Myocyte (in vitro differentiated cells): ENCODE results near the gene GNA14. TPM values are rescaled to one million over a fixed set of nuclear protein-coding genes. Genes with fewer than 3 reads are reported as not detected.
"Not testable (repeated sequence)": the region's sequence is repeated elsewhere in the genome, so short reads cannot be mapped to it uniquely, and the experiment has no call there.

Experiments
- DNase-seq: peaks from one replicate; pipeline ENCODE4 v3.0.0-alpha.2; 2012; ENCODE audit warnings: low read depth
- total RNA-seq: library from RNA; depleted of rRNA; stranded (reverse); fragments of >200 nt; gene quantifications from 2 replicates; pipeline ENCODE4 v1.2.3, GENCODE V29; 2014

GNA14 gene
- total RNA-seq, 1 donor from 2014 or later, result 0.21 TPM

DNA sequence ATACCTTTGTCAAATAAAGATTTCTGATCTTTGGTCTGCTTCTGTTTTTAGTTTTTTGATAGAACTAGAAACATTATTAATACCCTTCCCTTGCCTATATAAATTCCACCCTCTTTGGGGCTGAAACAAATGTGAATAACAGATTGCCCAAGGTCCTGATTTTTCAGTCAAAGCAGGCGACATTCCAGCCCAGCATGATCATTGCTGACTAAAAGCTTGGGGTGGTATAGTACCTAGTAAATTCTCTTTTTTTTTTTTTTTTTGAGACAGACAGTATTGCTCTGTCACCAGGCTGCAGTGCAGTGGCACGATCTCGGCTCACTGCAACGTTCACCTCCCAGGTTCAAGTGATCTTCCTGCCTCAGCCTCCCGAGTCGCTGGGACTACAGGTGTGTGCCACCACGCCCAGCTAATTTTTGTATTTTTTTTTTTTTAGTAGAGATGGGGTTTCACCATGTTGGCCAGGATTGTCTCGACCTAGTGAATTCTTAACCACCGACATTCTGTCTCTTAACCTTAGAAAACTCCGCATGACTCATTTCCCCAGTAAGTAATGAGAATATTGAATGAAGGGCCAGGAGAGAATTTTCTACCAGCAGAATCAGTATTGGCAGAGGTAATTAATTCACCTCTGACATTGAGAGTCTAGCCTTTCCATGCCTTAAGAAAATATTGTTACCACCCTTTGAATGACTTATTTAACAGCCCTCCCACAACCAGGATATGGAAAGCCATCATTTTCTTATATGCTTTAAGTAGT lies 226.4 kb downstream of the GNA14 start:
- no peak for DNase-seq

DNA sequence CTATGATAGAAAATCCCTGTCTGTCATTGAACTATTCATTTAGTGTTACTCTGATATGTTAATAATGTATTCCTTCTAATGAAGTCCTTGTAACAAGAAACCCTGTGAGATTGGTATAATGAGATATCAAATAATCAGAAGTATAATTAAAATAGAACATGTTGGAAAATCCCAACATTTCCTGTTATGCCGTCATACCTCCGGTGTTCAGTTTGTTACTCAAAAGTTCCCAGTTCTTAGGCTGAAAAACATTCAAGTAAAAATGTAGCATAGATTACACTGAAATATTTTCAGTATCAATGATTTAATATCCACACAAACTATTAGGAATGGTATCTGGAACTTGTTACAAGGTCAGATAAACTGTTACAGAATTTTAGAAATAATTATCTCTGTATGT lies 227.5 kb downstream of the GNA14 start:
- no peak for DNase-seq

DNA sequence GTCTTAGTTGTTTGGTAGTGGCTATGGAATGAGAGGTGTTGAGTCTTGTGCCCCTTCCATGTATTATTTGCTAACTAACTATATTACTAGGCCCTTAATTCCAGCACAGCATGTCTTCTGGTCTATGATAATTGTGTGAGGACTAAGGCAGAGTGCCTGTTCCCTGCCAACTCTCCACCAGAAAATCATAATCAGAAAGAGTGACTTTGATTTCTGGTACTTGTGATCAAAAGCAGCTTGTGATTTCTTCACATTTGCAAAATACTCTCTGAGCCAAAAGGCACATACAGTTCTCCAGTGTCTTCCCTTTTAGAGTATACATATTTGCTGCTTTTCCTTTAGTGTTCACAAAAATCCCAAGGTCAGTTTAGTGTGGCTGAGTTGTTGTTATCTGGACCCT lies 229.9 kb downstream of the GNA14 start:
- no peak for DNase-seq

DNA sequence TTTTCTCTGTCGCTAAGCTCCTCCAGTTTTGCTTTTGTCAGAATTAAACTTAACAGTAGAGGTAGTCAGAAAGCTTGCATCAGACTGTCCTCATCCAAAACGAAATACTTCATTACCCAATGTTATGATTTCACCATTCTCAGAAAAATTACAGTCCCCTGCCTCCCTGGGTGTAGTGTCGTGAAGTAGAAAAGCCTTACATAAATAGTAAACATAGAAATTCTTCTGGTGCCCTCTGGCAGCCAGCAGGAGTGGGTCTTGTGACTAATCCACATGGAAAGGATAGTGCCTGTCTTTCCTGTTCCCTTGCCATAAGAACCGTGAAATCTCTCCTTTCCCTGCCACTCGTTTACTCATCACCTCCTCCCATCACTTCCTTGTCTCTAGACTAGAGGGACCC lies 230.6 kb downstream of the GNA14 start:
- DNase-seq, result peak; percentile 37

DNA sequence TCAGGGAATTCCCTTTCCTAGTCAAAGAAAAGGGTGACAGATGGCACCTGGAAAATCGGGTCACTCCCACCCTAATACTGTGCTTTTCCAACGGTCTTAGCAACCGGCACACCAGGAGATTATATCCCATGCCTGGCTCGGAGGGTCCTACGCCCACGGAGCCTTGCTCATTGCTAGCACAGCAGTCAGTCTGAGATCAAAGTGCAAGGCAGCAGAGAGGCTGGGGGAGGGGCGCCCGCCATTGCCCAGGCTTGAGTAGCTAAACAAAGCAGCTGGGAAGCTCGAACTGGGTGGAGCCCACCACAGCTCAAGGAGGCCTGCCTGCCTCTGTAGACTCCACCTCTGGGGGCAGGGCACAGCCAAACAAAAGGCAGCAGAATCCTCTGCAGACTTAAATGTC lies 239.6 kb downstream of the GNA14 start:
- not testable (repeated sequence) for DNase-seq

DNA sequence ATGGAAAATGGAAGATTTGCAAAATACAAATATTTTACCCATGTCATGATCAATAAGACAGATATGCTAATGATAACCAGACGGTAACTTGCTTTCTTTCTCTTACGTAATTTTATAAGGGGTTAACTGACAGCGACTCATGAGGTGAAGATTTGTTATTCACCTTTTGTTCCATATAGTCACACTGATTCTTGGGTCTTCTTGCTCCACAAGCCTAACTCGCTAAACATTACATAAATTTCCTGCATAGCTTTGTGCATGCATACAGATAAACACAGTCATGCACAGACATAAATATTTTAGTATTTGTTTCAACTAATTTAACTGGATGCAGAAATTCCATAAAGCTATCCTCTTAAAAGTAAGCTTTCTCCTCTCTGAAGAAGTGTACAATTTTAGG lies 244.9 kb downstream of the GNA14 start:
- no peak for DNase-seq

DNA sequence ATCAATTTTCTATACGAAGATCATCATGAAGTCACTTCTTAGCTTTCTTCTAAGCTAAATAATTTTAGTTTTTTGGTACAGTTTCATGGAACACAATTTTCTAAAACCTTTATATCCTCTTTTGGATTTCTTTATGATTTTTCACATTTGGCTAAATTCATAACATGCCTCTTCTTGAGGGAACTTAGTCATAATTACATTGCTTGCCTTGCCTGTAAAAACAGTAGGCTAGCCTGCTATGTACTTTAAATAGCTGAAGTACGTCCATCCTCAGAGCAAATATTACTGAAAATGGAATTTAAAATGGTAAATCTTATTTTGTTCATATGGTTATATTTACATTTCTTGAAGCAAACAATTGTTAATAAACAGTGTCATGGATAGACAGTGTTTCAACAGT lies 245.8 kb downstream of the GNA14 start:
- no peak for DNase-seq

DNA sequence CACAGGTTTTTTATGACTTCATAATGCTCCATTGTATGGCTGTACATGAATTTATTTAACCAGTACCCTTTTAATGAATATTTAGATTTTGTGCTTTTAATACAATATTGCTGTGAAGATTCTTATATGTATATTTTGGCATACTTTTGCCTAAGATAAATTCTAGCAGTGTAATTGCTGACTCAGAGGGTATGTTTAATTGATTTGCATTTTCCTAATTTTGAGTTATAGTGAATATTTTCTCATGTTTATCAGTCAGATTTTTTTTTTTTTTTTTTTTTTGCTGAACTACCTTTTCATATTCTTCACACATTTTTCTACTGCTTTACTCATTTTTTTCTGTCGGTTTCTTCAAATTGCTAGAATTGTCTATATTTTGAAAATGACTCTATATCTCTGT lies 248.2 kb downstream of the GNA14 start:
- no peak for DNase-seq

DNA sequence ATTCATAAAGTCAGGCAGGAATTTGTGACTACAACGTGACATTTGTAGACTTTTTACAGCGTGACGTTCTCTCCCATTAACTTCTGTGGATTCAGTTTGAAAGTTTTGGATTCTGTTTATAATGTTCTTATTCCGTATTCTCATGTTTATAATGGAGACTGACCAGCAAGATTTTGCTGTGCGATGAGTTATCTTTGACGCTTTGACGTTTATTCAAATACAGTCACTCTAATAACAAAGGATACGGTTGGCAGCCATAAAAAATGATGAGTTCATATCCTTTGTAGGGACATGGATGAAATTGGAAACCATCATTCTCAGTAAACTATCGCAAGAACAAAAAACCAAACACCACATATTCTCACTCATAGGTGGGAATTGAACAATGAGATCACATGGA lies 249.5 kb downstream of the GNA14 start:
- DNase-seq, result not testable (repeated sequence)

DNA sequence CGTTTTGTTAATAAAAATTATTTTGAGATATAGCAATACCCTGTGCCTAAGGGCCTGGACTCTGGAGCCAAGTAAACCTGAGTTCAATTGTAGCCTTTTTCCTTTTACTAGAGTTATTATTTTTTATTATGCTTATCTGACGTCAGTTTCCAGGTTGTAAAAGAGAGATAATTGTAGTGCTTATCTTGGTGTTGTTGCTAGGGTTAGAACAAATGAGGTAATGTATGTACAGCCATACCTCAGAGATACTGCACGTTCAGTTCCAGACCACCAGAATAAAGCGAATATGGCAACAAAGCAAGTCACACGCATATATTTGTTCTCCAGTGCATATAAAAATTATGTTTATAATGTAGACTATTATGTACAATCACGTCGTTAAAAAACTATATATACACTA lies 255.8 kb downstream of the GNA14 start:
- no peak for DNase-seq

DNA sequence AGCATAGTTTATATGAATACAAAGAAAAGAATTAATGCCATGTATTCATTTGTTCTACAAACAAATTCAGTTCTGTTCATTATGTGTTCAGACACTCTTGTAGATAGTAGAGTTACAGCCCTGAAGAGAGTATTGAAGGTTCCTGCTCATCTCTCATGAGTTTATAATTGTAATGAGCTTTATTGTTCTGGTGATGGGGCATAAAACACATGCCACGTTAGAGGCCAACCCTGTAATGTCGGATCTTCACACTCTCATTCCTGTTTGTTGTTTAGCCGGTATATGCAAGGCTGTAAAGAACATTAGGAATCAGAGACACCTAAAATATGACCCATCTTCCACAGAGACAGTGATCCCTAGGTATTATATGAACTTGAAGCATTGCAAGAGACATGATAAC lies 256.3 kb downstream of the GNA14 start:
- DNase-seq, result no peak

DNA sequence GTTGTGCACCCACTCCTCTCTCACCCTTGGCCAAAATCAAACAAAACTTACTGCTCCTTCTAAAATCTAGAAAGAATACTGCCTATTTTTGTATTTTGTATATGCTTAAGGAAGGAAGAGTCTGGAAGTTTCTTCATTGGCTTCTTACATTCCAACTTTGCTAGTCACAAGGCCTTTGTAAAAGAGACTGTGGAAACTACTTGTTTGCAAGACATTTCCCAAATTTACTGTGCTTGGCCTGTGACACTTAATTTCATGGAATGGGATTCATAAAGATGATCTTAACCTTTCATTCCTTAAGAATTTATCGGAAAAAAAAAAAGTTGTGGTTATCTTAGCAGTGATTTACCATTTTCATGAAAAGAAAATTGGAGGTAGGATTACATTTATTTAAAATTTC lies 261.9 kb downstream of the GNA14 start:
- no peak for DNase-seq

DNA sequence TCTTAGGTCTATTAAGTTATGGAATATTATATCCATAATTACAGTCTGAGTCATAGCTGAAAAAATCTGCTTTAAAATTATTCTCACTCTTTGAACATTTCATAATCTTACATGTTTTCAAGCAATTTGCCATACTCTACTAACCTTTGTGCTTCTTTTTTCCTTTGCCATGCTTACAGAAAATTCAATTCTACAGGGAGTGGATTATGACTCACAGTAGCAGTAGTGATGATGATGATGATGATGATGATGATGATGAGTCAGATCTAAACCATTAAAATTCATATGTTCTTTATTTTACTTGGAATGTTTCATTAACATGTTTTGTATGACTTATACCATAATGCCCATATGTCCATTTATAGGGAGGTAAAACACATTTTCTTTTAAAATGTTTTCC lies 263.7 kb downstream of the GNA14 start:
- no peak for DNase-seq

DNA sequence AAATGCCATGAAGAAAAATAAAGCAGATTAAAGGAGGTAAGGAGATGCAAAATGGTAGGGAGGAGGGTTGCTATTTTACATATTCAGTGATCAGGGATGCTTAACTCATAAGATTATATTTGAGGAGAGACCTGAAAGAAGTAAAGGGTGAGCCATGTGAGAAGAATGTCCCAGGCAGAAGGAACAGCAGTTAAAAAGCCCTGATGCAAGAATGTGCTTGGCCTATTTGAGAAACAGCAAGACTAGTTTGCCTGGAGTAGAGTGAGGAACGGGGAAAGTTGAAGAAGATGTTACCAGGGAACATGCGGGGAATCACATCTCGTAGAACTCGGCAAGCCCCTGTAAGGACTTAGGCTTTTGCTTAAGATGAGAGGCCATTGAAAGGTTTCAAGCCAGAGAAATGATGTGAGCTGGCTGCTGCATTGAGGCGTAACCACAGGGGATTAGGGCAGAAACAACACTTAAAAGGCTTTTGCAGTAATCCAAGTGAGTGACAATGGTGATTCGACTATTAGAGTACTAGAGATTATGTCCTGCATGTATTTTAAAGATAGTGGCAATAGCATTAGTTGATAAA lies 272.1 kb downstream of the GNA14 start:
- no peak for DNase-seq

DNA sequence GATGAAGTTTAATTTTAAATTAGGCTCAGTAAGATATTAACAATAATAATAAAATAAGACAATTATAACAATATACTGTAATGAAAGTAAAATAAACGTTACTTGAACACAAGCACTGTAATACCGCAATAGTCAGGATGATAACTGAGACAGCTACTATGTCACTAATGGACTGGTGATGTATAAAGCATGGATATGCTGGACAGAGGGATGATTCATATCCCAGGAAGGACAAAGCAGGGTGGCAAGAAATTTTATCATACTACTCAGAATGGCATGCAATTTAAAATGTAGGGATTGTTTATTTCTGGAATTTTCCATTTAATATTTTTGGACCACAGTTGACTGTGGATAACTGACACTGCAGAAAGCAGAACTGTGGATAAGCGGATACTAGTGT lies 273.9 kb downstream of the GNA14 start:
- no peak for DNase-seq
